ENCODE results near the gene BACH1.

DNA sequence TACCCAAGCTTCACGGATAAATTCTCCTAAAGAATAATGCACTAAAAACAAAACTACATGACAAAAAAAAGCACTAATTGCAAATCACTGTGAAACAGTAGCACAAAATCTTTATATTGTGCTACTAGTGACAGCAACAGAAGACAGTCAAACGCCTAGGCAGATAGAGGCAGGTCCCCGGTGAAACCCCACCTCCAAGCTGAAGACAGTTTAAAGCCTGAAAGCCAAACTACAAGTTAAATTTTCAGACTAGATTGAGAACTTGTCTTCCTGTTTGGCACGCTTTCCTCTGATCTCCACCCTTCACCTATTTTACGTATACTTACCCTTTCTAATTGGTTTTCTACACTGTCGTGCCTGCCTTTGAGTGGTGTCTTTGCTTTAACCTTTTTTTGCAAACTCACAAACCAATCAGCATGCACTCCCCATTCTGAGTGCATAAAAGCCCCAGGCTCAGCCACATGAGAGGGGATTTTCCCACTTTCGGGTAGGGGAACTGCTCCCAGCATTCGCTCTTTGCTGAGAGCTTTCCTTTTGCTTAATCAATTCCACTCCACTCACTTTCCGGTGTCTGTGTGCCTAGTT, 3.6 kb upstream of the BACH1 start:
- TF ChIP-seq, protein P1, sequence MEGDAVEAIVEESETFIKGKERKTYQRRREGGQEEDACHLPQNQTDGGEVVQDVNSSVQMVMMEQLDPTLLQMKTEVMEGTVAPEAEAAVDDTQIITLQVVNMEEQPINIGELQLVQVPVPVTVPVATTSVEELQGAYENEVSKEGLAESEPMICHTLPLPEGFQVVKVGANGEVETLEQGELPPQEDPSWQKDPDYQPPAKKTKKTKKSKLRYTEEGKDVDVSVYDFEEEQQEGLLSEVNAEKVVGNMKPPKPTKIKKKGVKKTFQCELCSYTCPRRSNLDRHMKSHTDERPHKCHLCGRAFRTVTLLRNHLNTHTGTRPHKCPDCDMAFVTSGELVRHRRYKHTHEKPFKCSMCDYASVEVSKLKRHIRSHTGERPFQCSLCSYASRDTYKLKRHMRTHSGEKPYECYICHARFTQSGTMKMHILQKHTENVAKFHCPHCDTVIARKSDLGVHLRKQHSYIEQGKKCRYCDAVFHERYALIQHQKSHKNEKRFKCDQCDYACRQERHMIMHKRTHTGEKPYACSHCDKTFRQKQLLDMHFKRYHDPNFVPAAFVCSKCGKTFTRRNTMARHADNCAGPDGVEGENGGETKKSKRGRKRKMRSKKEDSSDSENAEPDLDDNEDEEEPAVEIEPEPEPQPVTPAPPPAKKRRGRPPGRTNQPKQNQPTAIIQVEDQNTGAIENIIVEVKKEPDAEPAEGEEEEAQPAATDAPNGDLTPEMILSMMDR (IDR thresholded peaks at IDR 0.05; ENCODE audit: control extremely low read depth in 1 of 3, insufficient read depth in 1 of 3, low read depth in 1 of 3, low read length in 3 of 3): no peak
- TF ChIP-seq RFX5 (IDR thresholded peaks at IDR 0.05; ENCODE audit: borderline replicate concordance, low read depth, low read length): no peak
- no peak for TF ChIP-seq POLR2A (IDR thresholded peaks at IDR 0.05; ENCODE audit: control extremely low read depth in 1 of 2, low read depth in 2 of 2, low read length in 2 of 2)
- TF ChIP-seq POLR2AphosphoS5 (IDR thresholded peaks at IDR 0.05; ENCODE audit: low read depth, low read length): no peak
- no peak for TF ChIP-seq SIN3A (conservative IDR thresholded peaks at IDR 0.05 in 1 of 2, IDR thresholded peaks at IDR 0.05 in 1 of 2; ENCODE audit: low read depth in 1 of 2, low read length in 2 of 2)
- TF ChIP-seq CTBP2 (IDR thresholded peaks at IDR 0.05; ENCODE audit: borderline replicate concordance, insufficient read depth, insufficient read length, low read length): no peak
- TF ChIP-seq, protein P2, sequence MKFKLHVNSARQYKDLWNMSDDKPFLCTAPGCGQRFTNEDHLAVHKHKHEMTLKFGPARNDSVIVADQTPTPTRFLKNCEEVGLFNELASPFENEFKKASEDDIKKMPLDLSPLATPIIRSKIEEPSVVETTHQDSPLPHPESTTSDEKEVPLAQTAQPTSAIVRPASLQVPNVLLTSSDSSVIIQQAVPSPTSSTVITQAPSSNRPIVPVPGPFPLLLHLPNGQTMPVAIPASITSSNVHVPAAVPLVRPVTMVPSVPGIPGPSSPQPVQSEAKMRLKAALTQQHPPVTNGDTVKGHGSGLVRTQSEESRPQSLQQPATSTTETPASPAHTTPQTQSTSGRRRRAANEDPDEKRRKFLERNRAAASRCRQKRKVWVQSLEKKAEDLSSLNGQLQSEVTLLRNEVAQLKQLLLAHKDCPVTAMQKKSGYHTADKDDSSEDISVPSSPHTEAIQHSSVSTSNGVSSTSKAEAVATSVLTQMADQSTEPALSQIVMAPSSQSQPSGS (IDR thresholded peaks at IDR 0.05; ENCODE audit: low read length): no peak

Measured in H1 (cell line).